ENCODE results near the gene CREB3L1. TPM values are rescaled to one million over a fixed set of nuclear protein-coding genes. Genes with fewer than 3 reads are reported as not detected.

The CREB3L1 gene
- polyA plus RNA-seq, 1 experiment, result 39.4 TPM

DNA sequence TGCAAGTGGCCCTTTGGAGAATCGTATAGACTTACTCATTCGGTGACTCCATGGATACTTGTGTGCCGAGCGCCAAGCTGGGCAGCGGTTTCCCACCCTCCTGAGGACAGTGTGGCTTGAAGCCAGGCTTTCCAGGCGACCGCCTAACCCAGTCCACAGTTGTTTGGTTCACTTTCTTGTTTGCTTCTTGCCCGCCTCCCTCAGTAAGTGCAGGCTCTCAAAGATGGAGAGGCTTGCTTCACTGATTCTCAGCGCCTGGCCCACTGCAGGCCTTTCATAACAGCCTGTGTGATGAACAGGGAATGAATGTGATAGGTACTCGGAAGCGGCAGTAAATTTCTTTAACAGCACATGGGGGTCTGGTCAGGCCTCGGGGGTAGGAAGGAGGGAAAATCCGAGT, 92.8 kb downstream of the CREB3L1 start:
- no peak overlapping the region for H3K4me3 ChIP-seq (ENCODE audit: low read depth, low read length)
- CTCF ChIA-PET, result interaction anchor here (1.2 to 11.2 kb wide), 7 partner anchors 7 to 131 kb away, joined by 3 to 162 read pairs (median 19); partner anchors contain the start of gene DGKZ
- TF ChIP-seq, protein P1, sequence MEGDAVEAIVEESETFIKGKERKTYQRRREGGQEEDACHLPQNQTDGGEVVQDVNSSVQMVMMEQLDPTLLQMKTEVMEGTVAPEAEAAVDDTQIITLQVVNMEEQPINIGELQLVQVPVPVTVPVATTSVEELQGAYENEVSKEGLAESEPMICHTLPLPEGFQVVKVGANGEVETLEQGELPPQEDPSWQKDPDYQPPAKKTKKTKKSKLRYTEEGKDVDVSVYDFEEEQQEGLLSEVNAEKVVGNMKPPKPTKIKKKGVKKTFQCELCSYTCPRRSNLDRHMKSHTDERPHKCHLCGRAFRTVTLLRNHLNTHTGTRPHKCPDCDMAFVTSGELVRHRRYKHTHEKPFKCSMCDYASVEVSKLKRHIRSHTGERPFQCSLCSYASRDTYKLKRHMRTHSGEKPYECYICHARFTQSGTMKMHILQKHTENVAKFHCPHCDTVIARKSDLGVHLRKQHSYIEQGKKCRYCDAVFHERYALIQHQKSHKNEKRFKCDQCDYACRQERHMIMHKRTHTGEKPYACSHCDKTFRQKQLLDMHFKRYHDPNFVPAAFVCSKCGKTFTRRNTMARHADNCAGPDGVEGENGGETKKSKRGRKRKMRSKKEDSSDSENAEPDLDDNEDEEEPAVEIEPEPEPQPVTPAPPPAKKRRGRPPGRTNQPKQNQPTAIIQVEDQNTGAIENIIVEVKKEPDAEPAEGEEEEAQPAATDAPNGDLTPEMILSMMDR (IDR thresholded peaks at IDR 0.05; ENCODE audit: insufficient read depth, low read depth, low read length), result no peak
- DNase-seq (ENCODE audit: low read depth), result no peak
- no peaks in the 10 kb centered on the region for H3K27me3 ChIP-seq (ENCODE audit: control insufficient read depth, insufficient read depth, low read length)
- peaks cover 16% of the 10 kb centered on the region for H3K36me3 ChIP-seq (ENCODE audit: control insufficient read depth, insufficient read depth, low read length)
- POLR2A ChIA-PET, result no interaction called here

Other genes starting within 250 kb of the CREB3L1 start
- gene PHF21A, start 156.2 kb upstream of the CREB3L1 start, polyA plus RNA-seq (2011; rRNA removed), result 17.1 and 18.5 TPM in 2 replicates
- 16.3 and 31.7 TPM in 2 replicates for gene DGKZ, start 69.8 kb downstream of the CREB3L1 start, polyA plus RNA-seq (2011; rRNA removed)
- 77.0 and 91.9 TPM in 2 replicates for gene MDK, start 104.0 kb downstream of the CREB3L1 start, polyA plus RNA-seq (2011; rRNA removed)
- 0.10 TPM in 1 of 2 replicates, not detected in the other for gene CHRM4, start 114.1 kb downstream of the CREB3L1 start, polyA plus RNA-seq (2011; rRNA removed)